ENCODE results near the gene FBXO34.

DNA sequence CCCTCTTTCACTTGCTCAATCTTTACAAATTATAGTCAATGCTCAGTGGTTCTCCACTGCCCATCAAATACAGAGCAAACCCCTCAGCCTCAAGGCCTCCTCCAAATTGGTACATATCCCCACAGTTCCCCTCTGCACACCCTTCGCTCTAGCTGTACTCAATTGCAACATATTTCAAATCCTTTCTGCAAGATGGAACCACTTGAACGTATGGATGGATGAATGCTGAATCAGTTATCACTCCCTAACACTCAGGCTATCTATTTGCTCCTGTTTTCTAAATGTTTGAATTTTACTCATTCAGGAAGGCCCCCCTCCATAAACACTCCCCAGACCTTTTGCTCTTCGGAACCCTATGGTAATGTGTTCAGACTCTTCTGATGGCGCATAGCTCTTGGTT is 115.9 kb downstream of the FBXO34 start:
- no peak for TF ChIP-seq ZNF33A (CRISPR knock-in tag; IDR thresholded peaks at IDR 0.05; ENCODE audit: borderline replicate concordance)
- no peak for TF ChIP-seq ZNF205 (CRISPR knock-in tag; IDR thresholded peaks at IDR 0.05)
- TF ChIP-seq, protein P1, sequence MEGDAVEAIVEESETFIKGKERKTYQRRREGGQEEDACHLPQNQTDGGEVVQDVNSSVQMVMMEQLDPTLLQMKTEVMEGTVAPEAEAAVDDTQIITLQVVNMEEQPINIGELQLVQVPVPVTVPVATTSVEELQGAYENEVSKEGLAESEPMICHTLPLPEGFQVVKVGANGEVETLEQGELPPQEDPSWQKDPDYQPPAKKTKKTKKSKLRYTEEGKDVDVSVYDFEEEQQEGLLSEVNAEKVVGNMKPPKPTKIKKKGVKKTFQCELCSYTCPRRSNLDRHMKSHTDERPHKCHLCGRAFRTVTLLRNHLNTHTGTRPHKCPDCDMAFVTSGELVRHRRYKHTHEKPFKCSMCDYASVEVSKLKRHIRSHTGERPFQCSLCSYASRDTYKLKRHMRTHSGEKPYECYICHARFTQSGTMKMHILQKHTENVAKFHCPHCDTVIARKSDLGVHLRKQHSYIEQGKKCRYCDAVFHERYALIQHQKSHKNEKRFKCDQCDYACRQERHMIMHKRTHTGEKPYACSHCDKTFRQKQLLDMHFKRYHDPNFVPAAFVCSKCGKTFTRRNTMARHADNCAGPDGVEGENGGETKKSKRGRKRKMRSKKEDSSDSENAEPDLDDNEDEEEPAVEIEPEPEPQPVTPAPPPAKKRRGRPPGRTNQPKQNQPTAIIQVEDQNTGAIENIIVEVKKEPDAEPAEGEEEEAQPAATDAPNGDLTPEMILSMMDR (CRISPR knock-in tag; IDR thresholded peaks at IDR 0.05) = no peak
- no peak for TF ChIP-seq NFE2 (CRISPR knock-in tag; IDR thresholded peaks at IDR 0.05)

Data from HepG2 (cell line).